Uterus (tissue), 2 donors: ENCODE results near the gene HOXD10.

Experiments used
- POLR2A ChIP-seq, 2 donors: fragments of 450-650 bp; IDR thresholded peaks; one replicate each; pipeline ENCODE4 v1.6.1; 2016; ENCODE audit warnings: antibody characterized with exemption in 2 of 2, mild to moderate bottlenecking in 1 of 2, moderate library complexity in 1 of 2
- TF ChIP-seq, protein P1 (sequence below), 4 experiments: fragments of 200-600 bp in 2 of 4; fragments of 450-650 bp in 2 of 4; sonication (generic) in 2 of 4; IDR thresholded peaks; one replicate each; pipeline ENCODE4 v1.5.1; 2016 to 2019; ENCODE audit warnings: antibody characterized with exemption in 4 of 4, mild to moderate bottlenecking in 2 of 4, moderate library complexity in 1 of 4

DNA sequence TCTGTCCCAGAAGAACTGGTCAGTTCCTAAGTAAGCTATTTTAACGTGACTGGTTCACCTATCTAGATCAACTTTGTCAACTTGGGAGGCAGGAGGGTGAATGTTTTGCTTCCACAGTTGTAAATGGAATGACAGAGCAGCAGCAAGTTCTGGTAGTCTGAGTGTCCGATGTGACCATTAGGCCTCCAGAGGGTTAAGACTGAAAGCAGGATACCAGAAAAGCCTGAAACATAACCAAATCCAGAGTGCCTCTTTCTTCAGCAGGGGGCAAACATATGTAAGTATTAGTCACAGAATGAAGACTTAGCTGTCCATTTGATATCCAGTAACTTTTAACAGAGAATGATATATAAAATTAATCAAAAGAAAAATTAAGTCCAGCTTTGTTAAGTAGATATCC is 49.7 kb downstream of the HOXD10 start:
- TF ChIP-seq, protein P1, sequence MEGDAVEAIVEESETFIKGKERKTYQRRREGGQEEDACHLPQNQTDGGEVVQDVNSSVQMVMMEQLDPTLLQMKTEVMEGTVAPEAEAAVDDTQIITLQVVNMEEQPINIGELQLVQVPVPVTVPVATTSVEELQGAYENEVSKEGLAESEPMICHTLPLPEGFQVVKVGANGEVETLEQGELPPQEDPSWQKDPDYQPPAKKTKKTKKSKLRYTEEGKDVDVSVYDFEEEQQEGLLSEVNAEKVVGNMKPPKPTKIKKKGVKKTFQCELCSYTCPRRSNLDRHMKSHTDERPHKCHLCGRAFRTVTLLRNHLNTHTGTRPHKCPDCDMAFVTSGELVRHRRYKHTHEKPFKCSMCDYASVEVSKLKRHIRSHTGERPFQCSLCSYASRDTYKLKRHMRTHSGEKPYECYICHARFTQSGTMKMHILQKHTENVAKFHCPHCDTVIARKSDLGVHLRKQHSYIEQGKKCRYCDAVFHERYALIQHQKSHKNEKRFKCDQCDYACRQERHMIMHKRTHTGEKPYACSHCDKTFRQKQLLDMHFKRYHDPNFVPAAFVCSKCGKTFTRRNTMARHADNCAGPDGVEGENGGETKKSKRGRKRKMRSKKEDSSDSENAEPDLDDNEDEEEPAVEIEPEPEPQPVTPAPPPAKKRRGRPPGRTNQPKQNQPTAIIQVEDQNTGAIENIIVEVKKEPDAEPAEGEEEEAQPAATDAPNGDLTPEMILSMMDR (IDR thresholded peaks at IDR 0.05): no peak
- TF ChIP-seq POLR2A (IDR thresholded peaks at IDR 0.05): no peak
